NCI-H526 (cell line): Measurements from ENCODE around the gene CEP170B.
"Not testable (repeated sequence)": the region's sequence is repeated elsewhere in the genome, so short reads cannot be mapped to it uniquely, and the experiment has no call there.

Source experiments
- DNase-seq, 2 experiments: peaks; one replicate each; lab custom pipeline; 2025; lab: John Stamatoyannopoulos, UW

Gene CEP170B

GRCh38 chr14:104865081-104865630 is at the start of gene CEP170B:
Gene CEP170B (plus strand): TSS chr14:104865268. CDS start chr14:104868451, 3,183 bp downstream.
- DNase-seq, result peak in 1 of 2 experiments; percentile 80

- no peak for DNase-seq
Observed at GRCh38 chr14:104816616-104816884, 48.5 kb upstream of the CEP170B start.

- no peak for DNase-seq
Observed at GRCh38 chr14:104817930-104818713, 46.9 kb upstream of the CEP170B start.

- DNase-seq, result no peak
Observed at GRCh38 chr14:104818714-104819161, 46.3 kb upstream of the CEP170B start.

GRCh38 chr14:104819361-104819781 is 45.7 kb upstream of the CEP170B start:
- DNase-seq, result no peak

GRCh38 chr14:104820669-104821228 is 44.3 kb upstream of the CEP170B start:
- DNase-seq, result peak; percentile 76 to 87

- no peak for DNase-seq
Observed at GRCh38 chr14:104821229-104821945, 43.7 kb upstream of the CEP170B start.

GRCh38 chr14:104821971-104822608 is 43.0 kb upstream of the CEP170B start:
- no peak for DNase-seq

GRCh38 chr14:104822821-104823615 is 42.0 kb upstream of the CEP170B start:
- DNase-seq, result no peak

GRCh38 chr14:104824353-104824997 is 40.6 kb upstream of the CEP170B start:
- no peak for DNase-seq

GRCh38 chr14:104826189-104826860 is 38.7 kb upstream of the CEP170B start:
- peak; percentile 63 to 89 for DNase-seq

- DNase-seq, result no peak
Observed at GRCh38 chr14:104826861-104827176, 38.2 kb upstream of the CEP170B start.

GRCh38 chr14:104827177-104828055 is 37.7 kb upstream of the CEP170B start:
- DNase-seq, result peak; percentile 62 to 82

GRCh38 chr14:104830781-104831180 is 34.3 kb upstream of the CEP170B start:
- DNase-seq, result no peak

GRCh38 chr14:104836171-104836935 is 28.7 kb upstream of the CEP170B start:
- not testable (repeated sequence) for DNase-seq

- DNase-seq, result no peak
Observed at GRCh38 chr14:104841730-104842129, 23.3 kb upstream of the CEP170B start.

- no peak for DNase-seq
Observed at GRCh38 chr14:104843006-104843405, 22.1 kb upstream of the CEP170B start.

- DNase-seq, result peak in 1 of 2 experiments; percentile 78
Observed at GRCh38 chr14:104843442-104844305, 21.4 kb upstream of the CEP170B start.
